ENCODE results near the gene SH2D2A. TPM values are rescaled to one million over a fixed set of nuclear protein-coding genes. Genes with fewer than 3 reads are reported as not detected.

Gene SH2D2A
- total RNA-seq, 1 experiment from 2014 or later = 2.9 TPM

DNA sequence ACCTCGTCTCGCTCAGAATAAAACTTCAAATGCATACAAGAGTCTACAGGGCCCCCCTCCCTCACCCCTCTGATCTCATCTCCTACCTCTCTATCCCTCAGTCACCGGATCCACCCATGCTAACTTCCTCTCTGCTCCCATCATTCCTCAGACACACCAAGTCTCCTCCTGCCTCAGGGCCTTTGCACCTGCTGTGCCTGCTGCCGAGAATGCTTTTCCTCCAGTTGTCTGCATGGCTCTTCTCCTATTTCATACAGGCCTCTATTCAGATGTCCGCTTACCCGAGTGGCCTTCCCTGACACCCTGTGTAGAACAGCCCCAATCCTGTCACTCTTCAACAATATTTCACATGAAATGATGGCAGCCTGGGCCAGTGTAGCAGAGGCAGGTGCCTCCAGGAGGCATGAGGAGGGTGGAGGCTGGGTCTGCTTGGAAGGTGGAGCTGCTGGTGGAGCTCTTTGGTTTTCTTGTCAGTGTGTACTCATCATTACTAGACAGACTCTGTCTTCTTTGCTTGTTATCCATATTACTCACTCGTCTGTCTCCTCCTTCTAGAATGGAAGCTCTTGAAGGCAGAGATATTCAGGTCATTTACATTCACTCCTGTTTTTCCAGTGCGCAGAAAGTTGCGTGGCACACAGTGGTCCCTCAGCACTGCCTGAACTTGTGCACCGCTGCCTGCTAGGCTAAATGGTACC is 4.2 kb downstream of the SH2D2A start:
- CTCF ChIA-PET = interaction anchor here (1.6 kb wide), 1 partner anchor 78 kb away, joined by 3 read pairs; no protein-coding TSS in a partner anchor
- peaks cover 34% of the 10 kb centered on the region for H3K27me3 Mint-ChIP-seq (ENCODE audit: unreplicated experiment)
- no TSS peak for BruUV-seq (replicated peaks)
- peaks cover 7% of the 10 kb centered on the region for H3K36me3 Mint-ChIP-seq (ENCODE audit: insufficient read depth, unreplicated experiment)
- no peaks in the 10 kb centered on the region for H3K9me3 Mint-ChIP-seq (ENCODE audit: low read depth, unreplicated experiment)
- intact Hi-C loops (cut with micrococcal nuclease; ENCODE audit: unreplicated experiment) = no loop called here
- no peak for DNase-seq
- TF ChIP-seq, protein P1, sequence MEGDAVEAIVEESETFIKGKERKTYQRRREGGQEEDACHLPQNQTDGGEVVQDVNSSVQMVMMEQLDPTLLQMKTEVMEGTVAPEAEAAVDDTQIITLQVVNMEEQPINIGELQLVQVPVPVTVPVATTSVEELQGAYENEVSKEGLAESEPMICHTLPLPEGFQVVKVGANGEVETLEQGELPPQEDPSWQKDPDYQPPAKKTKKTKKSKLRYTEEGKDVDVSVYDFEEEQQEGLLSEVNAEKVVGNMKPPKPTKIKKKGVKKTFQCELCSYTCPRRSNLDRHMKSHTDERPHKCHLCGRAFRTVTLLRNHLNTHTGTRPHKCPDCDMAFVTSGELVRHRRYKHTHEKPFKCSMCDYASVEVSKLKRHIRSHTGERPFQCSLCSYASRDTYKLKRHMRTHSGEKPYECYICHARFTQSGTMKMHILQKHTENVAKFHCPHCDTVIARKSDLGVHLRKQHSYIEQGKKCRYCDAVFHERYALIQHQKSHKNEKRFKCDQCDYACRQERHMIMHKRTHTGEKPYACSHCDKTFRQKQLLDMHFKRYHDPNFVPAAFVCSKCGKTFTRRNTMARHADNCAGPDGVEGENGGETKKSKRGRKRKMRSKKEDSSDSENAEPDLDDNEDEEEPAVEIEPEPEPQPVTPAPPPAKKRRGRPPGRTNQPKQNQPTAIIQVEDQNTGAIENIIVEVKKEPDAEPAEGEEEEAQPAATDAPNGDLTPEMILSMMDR (IDR thresholded peaks at IDR 0.05; ENCODE audit: unreplicated experiment) = no peak
- H3K4me3 Mint-ChIP-seq (ENCODE audit: low read depth, unreplicated experiment) = no peak overlapping the region
- peak overlapping the region; percentile 12 for H3K27ac Mint-ChIP-seq (ENCODE audit: unreplicated experiment)
- H3K4me1 Mint-ChIP-seq (ENCODE audit: low read depth, unreplicated experiment) = peaks cover 16% of the 10 kb centered on the region

DNA sequence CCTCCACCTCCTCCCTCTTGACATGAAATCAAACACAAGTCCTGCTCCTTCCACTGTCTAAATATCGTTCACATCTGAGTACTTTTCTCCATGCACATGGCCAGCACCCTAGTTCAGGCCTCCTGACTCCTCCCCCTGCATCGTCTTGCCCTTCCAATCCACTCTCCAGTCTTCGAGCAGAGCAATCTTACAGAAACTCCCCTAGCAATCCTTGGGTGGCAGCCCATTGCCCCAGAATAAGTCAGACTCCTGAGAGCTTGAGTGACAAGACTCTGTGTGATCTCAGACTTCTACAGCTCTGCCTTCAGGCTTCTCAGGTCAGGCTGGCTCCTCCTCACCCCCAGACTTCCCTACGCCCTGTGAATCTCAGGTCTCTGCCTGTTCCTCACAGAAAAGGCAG is 5.5 kb downstream of the SH2D2A start:
- no peak overlapping the region for H3K4me3 Mint-ChIP-seq (ENCODE audit: low read depth, unreplicated experiment)
- peaks cover 7% of the 10 kb centered on the region for H3K36me3 Mint-ChIP-seq (ENCODE audit: insufficient read depth, unreplicated experiment)
- CTCF ChIA-PET = no interaction called here
- no peak overlapping the region for H3K27ac Mint-ChIP-seq (ENCODE audit: unreplicated experiment)
- TF ChIP-seq, protein P1 (IDR thresholded peaks at IDR 0.05; ENCODE audit: unreplicated experiment) = no peak
- no TSS peak for BruUV-seq (replicated peaks)
- intact Hi-C loops (cut with micrococcal nuclease; ENCODE audit: unreplicated experiment) = no loop called here
- no peak for DNase-seq
- peaks cover 16% of the 10 kb centered on the region for H3K4me1 Mint-ChIP-seq (ENCODE audit: low read depth, unreplicated experiment)
- H3K9me3 Mint-ChIP-seq (ENCODE audit: low read depth, unreplicated experiment) = no peaks in the 10 kb centered on the region
- H3K27me3 Mint-ChIP-seq (ENCODE audit: unreplicated experiment) = peaks cover 34% of the 10 kb centered on the region

DNA sequence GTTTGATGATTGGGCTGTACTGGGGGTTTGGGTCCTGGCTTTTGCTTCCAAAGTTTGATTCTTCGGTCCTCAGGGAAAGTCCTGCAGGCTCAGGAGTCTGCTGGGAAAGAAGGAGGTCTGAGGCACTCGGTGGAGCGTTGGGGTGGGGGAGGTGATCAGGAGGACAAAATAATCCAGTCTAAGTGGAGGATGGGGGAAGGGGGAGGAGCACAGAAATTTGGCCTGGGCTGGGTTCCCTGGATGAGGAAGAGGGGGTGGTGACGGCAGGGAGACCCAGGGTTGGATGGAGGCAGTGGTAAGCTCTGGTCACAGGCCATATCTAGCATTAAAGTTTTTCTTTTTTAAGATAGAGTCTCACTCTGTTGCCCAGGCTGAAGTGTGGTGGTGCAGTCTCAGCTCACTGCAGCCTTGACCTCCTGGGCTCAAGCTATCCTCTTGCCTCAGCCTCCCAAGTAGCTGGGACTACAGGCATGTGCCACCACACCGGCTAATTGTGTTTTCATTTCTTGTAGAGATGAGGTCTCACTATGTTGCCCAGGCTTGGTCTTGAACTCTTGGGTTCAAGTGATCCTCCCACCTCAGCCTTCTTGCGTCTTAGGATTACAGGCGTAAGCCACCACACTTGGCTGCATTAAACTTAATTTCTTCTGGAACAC is 6.8 kb downstream of the SH2D2A start:
- intact Hi-C loops (cut with micrococcal nuclease; ENCODE audit: unreplicated experiment) = no loop called here
- TF ChIP-seq, protein P1 (IDR thresholded peaks at IDR 0.05; ENCODE audit: unreplicated experiment) = no peak
- no peak for DNase-seq
- no peak overlapping the region for H3K4me3 Mint-ChIP-seq (ENCODE audit: low read depth, unreplicated experiment)
- BruUV-seq (replicated peaks) = no TSS peak
- peaks cover 31% of the 10 kb centered on the region for H3K27me3 Mint-ChIP-seq (ENCODE audit: unreplicated experiment)
- CTCF ChIA-PET = interaction anchor here (0.8 kb wide), 1 partner anchor 29 kb away, joined by 4 read pairs; no protein-coding TSS in a partner anchor
- peaks cover 9% of the 10 kb centered on the region for H3K4me1 Mint-ChIP-seq (ENCODE audit: low read depth, unreplicated experiment)
- no peaks in the 10 kb centered on the region for H3K9me3 Mint-ChIP-seq (ENCODE audit: low read depth, unreplicated experiment)
- H3K27ac Mint-ChIP-seq (ENCODE audit: unreplicated experiment) = no peak overlapping the region
- peaks cover 7% of the 10 kb centered on the region for H3K36me3 Mint-ChIP-seq (ENCODE audit: insufficient read depth, unreplicated experiment)

DNA sequence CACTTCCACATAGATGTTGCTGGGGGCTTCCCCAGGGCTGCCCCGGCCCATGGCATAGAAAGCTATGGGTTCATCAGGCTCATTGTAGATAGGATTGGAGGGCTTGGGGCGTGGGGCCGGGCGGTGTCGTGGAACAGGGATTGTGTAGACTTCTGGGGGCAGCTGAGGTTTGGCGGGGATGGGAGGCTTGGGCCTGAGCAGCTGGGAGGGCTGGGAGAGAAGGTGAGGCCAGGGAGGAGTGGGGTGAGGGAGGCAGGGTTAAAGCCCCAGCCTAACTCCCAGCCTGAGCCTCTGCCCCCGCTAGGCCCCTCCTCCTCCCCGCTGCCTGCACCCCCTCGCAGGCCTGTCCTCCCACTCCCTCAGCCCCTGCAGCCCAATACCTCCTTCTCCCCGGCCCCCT is 7.4 kb downstream of the SH2D2A start:
- no TSS peak for BruUV-seq (replicated peaks)
- Mint-ChIP-seq H3K36me3 (ENCODE audit: insufficient read depth, unreplicated experiment) (peaks cover 7% of the 10 kb centered on the region), H3K4me1 (ENCODE audit: low read depth, unreplicated experiment) (peaks cover 3% of the 10 kb centered on the region), H3K27me3 (ENCODE audit: unreplicated experiment) (peaks cover 25% of the 10 kb centered on the region), H3K9me3 (ENCODE audit: low read depth, unreplicated experiment) (no peaks in the 10 kb centered on the region), H3K4me3 (ENCODE audit: low read depth, unreplicated experiment) (no peak overlapping the region), H3K27ac (ENCODE audit: unreplicated experiment) (no peak overlapping the region)
- no peak for DNase-seq
- intact Hi-C loops (cut with micrococcal nuclease; ENCODE audit: unreplicated experiment) = no loop called here
- TF ChIP-seq, protein P1 (IDR thresholded peaks at IDR 0.05; ENCODE audit: unreplicated experiment) = no peak
- CTCF ChIA-PET = no interaction called here

Measured in Calu3 (cell line).